HG03039 (cell line): Measurements from ENCODE around the gene ORC2.
"Not testable (repeated sequence)": the region's sequence is repeated elsewhere in the genome, so short reads cannot be mapped to it uniquely, and the experiment has no call there.

ENCODE experiments used
- ATAC-seq: cut with Tn5 transposase; IDR thresholded peaks from one replicate; pipeline ENCODE4 v1.9.1; 2021; ENCODE audit warnings: mild to moderate bottlenecking, moderate library complexity; ENCODE audit not compliant: unreplicated experiment

ORC2 gene

DNA sequence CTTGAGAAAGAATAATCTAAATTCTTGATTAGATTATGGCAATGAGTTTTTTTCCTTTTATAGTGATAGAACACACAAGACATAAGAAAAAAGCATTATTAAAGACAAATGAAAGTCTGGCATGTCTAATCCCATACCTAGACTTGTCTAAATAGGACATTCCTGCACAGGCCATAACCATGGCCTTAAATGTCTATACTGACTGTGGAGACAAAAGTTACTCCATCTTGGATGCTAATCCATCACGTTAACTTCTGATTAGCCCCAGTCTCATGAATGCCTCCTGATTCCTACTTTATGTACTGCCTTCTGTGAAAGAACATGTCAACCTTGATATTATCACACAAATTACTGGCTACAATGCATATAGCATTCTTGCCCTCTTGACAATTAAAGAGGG is 23.6 kb downstream of the ORC2 start:
- no peak for ATAC-seq

DNA sequence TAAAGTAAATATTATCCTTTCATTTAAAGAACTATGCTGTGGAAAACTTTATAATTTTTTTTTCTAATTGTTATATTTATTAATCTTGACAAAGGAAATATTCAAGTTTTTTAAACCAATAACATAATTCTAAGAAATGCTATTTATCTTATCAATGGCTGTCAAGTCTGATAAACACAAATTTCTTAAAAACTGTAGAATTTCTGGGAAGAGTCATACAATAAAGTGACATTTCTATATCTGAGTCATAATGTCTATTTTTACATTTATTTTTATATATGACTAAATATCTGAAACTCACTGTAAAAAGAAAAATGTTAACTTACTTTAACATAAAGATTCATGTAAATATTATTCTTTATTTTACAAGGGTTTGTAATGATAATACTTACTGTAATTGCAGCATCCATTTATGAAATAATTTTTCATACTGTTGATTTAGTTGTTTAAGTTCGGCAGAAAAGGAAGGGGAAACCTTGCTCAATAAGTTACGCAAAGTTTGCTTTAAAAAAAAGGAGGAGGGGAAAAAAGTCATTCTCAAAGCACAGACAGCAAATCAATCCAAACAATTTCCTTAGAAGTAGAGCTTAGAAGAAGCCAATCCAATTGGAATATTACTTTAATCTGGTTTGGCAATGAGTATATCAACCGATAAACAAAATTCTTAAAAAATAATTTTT is 32.4 kb downstream of the ORC2 start:
- no peak for ATAC-seq

DNA sequence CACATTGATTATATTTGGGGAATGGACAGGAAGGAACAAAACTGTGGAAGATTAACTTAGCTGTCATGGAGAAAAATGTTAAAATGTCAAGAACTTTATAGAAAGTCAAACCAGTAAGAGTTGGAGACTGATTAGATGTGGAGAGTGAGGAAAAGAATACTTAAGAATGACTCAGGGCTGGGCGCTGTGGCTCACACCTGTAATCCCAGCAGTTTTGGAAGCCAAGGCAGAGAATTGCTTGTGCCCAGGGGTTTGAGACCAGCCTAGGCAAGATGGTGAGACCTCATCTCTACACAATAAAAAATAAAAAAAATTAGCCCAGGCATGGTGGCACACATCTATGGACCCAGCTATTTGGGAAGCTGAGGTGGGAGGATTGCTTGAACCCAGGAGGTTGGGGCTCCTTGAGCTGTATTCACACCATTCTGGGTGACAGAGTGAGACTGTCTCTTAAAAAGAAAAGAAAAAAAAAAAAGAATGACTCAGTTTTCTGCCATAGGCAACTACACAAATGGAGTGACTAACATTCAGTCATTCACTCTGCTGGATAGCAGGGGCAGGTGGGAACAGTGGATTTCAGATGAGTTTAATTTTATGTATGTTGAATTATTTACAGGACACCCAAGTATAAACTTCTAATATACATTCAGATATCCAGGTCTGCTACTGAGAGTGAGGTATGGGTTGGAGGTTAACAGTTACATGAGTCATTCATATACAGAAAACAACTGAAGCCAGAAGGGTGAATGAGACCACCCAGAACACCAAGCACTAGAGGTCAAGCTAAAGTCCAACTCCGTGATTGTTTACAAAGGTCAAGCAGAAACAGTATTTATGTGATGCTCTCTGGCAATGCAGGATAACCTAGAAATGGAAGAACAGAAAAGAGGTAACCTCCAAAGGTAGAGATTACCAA is 33.9 kb downstream of the ORC2 start:
- ATAC-seq = no peak

- ATAC-seq = no peak
These were observed 41.0 kb downstream of the ORC2 start for GRCh38 chr2:200922439-200922838.

- no peak for ATAC-seq
These were observed 49.8 kb downstream of the ORC2 start for GRCh38 chr2:200913654-200914053.

- no peak for ATAC-seq
These were observed 53.5 kb downstream of the ORC2 start for GRCh38 chr2:200909958-200910357.

- no peak for ATAC-seq
These were observed 57.7 kb downstream of the ORC2 start for GRCh38 chr2:200905618-200906296.

DNA sequence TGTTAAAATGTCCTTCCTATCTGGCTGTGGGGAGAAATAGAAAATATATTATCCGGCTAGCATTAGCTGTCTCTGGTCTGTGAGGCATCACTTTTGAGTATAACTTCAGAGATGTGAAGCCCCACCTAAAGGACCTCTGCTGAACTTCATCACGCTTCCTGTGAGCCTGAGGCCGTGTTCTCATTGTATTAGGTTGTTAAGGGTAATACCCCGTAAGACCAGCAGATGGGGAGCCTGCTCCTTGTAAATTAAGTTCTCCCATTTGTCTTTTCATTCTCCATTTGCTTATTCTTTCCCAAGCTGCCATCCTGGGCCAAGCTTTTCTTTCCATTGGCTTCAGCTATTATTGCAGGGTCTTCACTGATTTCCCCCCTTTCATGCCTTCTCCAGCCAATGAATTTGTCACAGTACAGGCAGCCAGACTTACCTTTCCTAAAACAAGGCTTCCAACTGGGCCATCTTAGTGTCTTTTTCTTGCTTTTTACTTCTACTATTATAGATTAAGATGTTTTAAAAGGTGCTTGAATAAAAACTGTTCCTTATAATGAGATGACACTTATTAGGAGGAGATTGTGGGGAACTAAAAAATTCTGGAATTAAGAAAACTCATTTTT is 61.9 kb downstream of the ORC2 start:
- ATAC-seq = peak; percentile 96

GRCh38 chr2:200899482-200899881 is 64.0 kb downstream of the ORC2 start:
- no peak for ATAC-seq

GRCh38 chr2:200888704-200889625 is 74.5 kb downstream of the ORC2 start, which contains the start of the genes NIF3L1 and PPIL3:
Gene NIF3L1 (plus strand): TSS chr2:200889371. CDS start chr2:200891944, 2,573 bp downstream.
Gene PPIL3 (minus strand): TSS chr2:200889077. CDS start chr2:200887615, 1,462 bp downstream.
- peak; percentile 88 for ATAC-seq

- not testable (repeated sequence) for ATAC-seq
These were observed 81.7 kb downstream of the ORC2 start for GRCh38 chr2:200881715-200882249.

DNA sequence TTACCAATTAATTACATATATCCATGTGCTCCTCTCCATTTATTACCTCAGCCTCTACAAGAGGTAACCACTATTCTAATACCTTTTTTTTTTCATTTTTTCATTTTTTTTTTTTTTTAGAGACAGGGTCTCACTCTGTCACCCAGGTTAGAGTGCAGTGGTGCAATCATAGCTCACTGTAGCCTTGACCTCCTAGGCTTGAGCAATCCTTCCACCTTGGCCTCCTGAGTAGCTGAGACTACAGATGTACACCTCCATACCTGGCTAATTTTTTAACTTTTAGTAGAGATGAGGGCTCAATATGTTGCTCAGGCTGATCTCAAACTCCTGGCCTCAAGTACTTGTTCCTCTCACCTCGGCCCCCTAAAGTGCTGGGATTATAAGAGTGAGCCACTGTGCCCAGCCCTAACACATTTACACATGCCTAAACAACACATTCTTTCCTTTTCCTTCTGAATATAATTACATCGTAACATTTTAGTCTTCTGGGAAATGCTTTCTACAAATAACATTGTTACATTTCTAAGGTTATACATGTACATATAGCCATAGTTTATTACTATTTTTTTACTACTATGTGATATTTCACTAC is 85.1 kb downstream of the ORC2 start:
- ATAC-seq = no peak

DNA sequence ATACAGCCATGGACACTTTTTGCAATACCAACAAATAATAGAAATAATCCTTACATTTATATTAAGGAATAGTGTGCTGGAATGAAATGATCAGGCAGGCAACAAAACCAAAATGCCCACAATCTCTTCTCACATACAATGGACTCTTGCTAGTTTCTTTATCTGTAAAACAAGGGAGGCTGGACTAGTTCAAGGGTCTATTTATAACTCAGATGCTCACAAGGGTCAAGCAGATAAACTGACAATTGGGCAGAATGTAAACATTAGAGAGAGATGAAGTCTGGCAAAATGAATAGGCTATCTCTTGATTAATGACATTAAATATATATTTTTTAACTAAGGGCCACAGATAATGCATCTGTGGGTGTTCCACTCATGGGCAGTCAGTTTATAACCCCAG is 86.0 kb downstream of the ORC2 start:
- ATAC-seq = no peak

- no peak for ATAC-seq
These were observed 89.9 kb downstream of the ORC2 start for GRCh38 chr2:200873560-200873959.

- no peak for ATAC-seq
These were observed 92.3 kb downstream of the ORC2 start for GRCh38 chr2:200871151-200871550.

DNA sequence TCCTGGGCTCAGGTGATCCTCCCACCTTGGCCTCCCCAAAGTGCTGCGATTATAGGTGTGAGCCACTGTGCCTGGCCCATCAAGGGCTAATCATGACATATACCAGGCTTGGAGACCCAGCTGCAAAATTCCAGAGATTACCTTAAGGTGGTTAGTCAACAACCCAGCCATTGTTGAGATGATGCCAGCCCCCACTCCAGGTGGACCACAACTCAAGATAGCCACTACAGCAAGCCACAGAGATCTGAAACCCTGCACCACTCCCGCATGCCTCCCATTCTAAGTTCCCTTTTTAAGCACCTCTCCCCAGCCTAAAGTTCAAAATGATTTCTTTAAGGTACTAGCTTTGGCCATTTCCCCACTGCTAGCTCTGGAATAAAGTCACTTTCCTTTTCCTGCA is 94.4 kb downstream of the ORC2 start:
- ATAC-seq = no peak

- peak; percentile 79 for ATAC-seq
These were observed 99.1 kb downstream of the ORC2 start, which contains the start of gene CLK1 for GRCh38 chr2:200864176-200865034. Gene CLK1 (minus strand): TSS chr2:200864658. CDS start chr2:200861862, 2,796 bp downstream.

GRCh38 chr2:200863782-200864175 is 99.7 kb downstream of the ORC2 start:
- no peak for ATAC-seq
